ENCODE measurements around the gene FAM234A.

FAM234A gene

GRCh38 chr16:281660-282255, 47.1 kb downstream of the FAM234A start:
- no peak for TF ChIP-seq CTCF (IDR thresholded peaks at IDR 0.05; ENCODE audit: extremely low read depth, insufficient read depth, missing control alignments)
- no peak for DNase-seq (ENCODE audit: low spot score)
- in situ Hi-C loops (cut with MboI; ENCODE audit: low pct_unique_long_range_greater_than_20kb, low sequenced_read_pairs, unreplicated experiment), result no loop called here

GRCh38 chr16:282491-282890, 47.9 kb downstream of the FAM234A start:
- no peak for TF ChIP-seq CTCF (IDR thresholded peaks at IDR 0.05; ENCODE audit: extremely low read depth, insufficient read depth, missing control alignments)
- in situ Hi-C loops (cut with MboI; ENCODE audit: low pct_unique_long_range_greater_than_20kb, low sequenced_read_pairs, unreplicated experiment), result no loop called here
- DNase-seq (ENCODE audit: low spot score), result no peak

GRCh38 chr16:283033-283805, 48.6 kb downstream of the FAM234A start, which contains the start of gene PDIA2:
PDIA2 (plus strand) TSS chr16:283164; CDS start chr16:283170, 6 bp downstream.
- in situ Hi-C loops (cut with MboI; ENCODE audit: low pct_unique_long_range_greater_than_20kb, low sequenced_read_pairs, unreplicated experiment), result no loop called here
- no peak for DNase-seq (ENCODE audit: low spot score)
- no peak for TF ChIP-seq CTCF (IDR thresholded peaks at IDR 0.05; ENCODE audit: extremely low read depth, insufficient read depth, missing control alignments)

- in situ Hi-C loops (cut with MboI; ENCODE audit: low pct_unique_long_range_greater_than_20kb, low sequenced_read_pairs, unreplicated experiment), result no loop called here
- no peak for TF ChIP-seq CTCF (IDR thresholded peaks at IDR 0.05; ENCODE audit: extremely low read depth, insufficient read depth, missing control alignments)
- DNase-seq (ENCODE audit: low spot score), result no peak
Measured at GRCh38 chr16:284204-285120, 49.8 kb downstream of the FAM234A start.

GRCh38 chr16:285146-286055, 50.8 kb downstream of the FAM234A start:
- in situ Hi-C loops (cut with MboI; ENCODE audit: low pct_unique_long_range_greater_than_20kb, low sequenced_read_pairs, unreplicated experiment), result no loop called here
- DNase-seq (ENCODE audit: low spot score), result peak; percentile 71
- no peak for TF ChIP-seq CTCF (IDR thresholded peaks at IDR 0.05; ENCODE audit: extremely low read depth, insufficient read depth, missing control alignments)
